Transverse colon (tissue), 4 donors: Measurements from ENCODE around the gene ARHGEF37. TPM values are rescaled to one million over a fixed set of nuclear protein-coding genes. Genes with fewer than 3 reads are reported as not detected.
A peak's percentile ranks its signal among the peaks of the same experiment; 100 is the strongest.
"Not testable (repeated sequence)": the region's sequence is repeated elsewhere in the genome, so short reads cannot be mapped to it uniquely, and the experiment has no call there.

Source experiments
- DNase-seq: peaks from one replicate; pipeline ENCODE4 v3.0.0-alpha.2; 2019
- H3K27ac ChIP-seq, 4 donors: fragments of 200-600 bp; sonication (generic); 2 replicates each; pipeline ENCODE4 v1.5.1; 2016 to 2018; ENCODE audit warnings: inconsistent platforms in 4 of 4
- H3K27me3 ChIP-seq: fragments of 200-600 bp; sonication (generic); 2 replicates; pipeline ENCODE4 v1.5.1; 2017; ENCODE audit warnings: inconsistent platforms
- H3K36me3 ChIP-seq, 4 donors: fragments of 200-600 bp; sonication (generic); 2 replicates each; pipeline ENCODE4 v1.5.1; 2017 to 2019; ENCODE audit warnings: inconsistent platforms in 4 of 4
- H3K4me1 ChIP-seq, 4 donors: fragments of 200-600 bp; sonication (generic); 2 replicates each; pipeline ENCODE4 v1.5.1; 2017 to 2020; ENCODE audit warnings: inconsistent platforms in 4 of 4
- H3K4me3 ChIP-seq, 4 donors: fragments of 200-600 bp; sonication (generic); 1 replicate in 1 of 4; 2 replicates in 3 of 4; pipeline versions ENCODE4 v1.5.1 to v1.6.1; 2017 to 2019; ENCODE audit warnings: inconsistent platforms in 4 of 4
- H3K9me3 ChIP-seq, 2 donors: fragments of 200-600 bp; sonication (generic); 2 replicates each; pipeline ENCODE4 v1.5.1; 2017 to 2019; ENCODE audit warnings: inconsistent platforms in 2 of 2
- CTCF ChIP-seq, 5 experiments: fragments of 200-600 bp in 3 of 5; fragments of 450-650 bp in 2 of 5; sonication (generic) in 3 of 5; IDR thresholded peaks; 1 replicate in 2 of 5; 2 replicates in 3 of 5; pipeline ENCODE4 v1.5.1; 2016 to 2017; ENCODE audit warnings: antibody characterized with exemption in 5 of 5, inconsistent platforms in 3 of 5, mild to moderate bottlenecking in 2 of 5, moderate library complexity in 1 of 5
- EP300 ChIP-seq: sonication (generic); formaldehyde crosslinking; IDR thresholded peaks from one replicate; pipeline ENCODE4 v1.6.1; 2017; ENCODE audit warnings: antibody characterized with exemption, low read depth
- POLR2A ChIP-seq: fragments of 450-650 bp; IDR thresholded peaks from one replicate; pipeline ENCODE4 v1.6.1; 2016; ENCODE audit warnings: antibody characterized with exemption, mild to moderate bottlenecking, moderate library complexity
- POLR2AphosphoS5 ChIP-seq, 3 donors: sonication (generic); formaldehyde crosslinking; IDR thresholded peaks; one replicate each; pipeline ENCODE4 v1.6.1; 2016; ENCODE audit warnings: antibody characterized with exemption in 3 of 3
- WGBS, 2 donors: methylation state at CpG; one replicate each; pipeline ENCODE4 v1.1.5; 2018; ENCODE audit warnings: low coverage in 1 of 2; 5-methylcytosine and 5-hydroxymethylcytosine counted together
- in situ Hi-C, 4 donors: fragments of 200-750 bp; cut with MboI; loops; one replicate each; pipeline versions ENCODE4 v1.15.0 to v1.15.1; 2017; ENCODE audit warnings: low sequenced_read_pairs in 3 of 4, low pct_ligation_motif_present in 1 of 4, low pct_unique_long_range_greater_than_20kb in 1 of 4
- intact Hi-C: fragments of 100-400 bp; cut with DNase I; formaldehyde crosslinking; loops from one replicate; pipeline ENCODE4 v1.15.1; 2023; ENCODE audit warnings: low total_unique reads
- total RNA-seq, 4 donors: library from RNA; depleted of rRNA; stranded (reverse); fragments of >200 nt; gene quantifications; one replicate each; pipeline ENCODE4 v1.1.0, GENCODE V29; 2016

Gene ARHGEF37
- total RNA-seq, 4 donors from 2014 or later, result 14.2 to 27.5 (median 21.7) TPM

- no peak overlapping the region for H3K4me3 ChIP-seq
- H3K27ac ChIP-seq, result no peak overlapping the region
- 82% methylated on average over 2 of the region's 2 CpGs for WGBS, 2 donors
- no peaks in the 10 kb centered on the region for H3K27me3 ChIP-seq
- intact Hi-C loops (no loop called here), in situ Hi-C loops (no loop called here)
- no peaks in the 10 kb centered on the region for H3K9me3 ChIP-seq
- no peak for TF ChIP-seq POLR2AphosphoS5 (IDR thresholded peaks at IDR 0.05)
- TF ChIP-seq POLR2A, result no peak
- TF ChIP-seq EP300, result no peak
- no peak for TF ChIP-seq CTCF (IDR thresholded peaks at IDR 0.05)
- no peaks in the 10 kb centered on the region for H3K36me3 ChIP-seq
- peaks cover 0 to 7% (median 0%) of the 10 kb centered on the region in 4 donors for H3K4me1 ChIP-seq
- DNase-seq, result no peak
Measured at GRCh38 chr5:149593370-149593769, 12.1 kb downstream of the ARHGEF37 start.

- peaks cover 0 to 7% (median 0%) of the 10 kb centered on the region in 4 donors for H3K4me1 ChIP-seq
- TF ChIP-seq CTCF (IDR thresholded peaks at IDR 0.05) (no peak), POLR2A (no peak), POLR2AphosphoS5 (IDR thresholded peaks at IDR 0.05) (no peak), EP300 (no peak)
- no peaks in the 10 kb centered on the region for H3K36me3 ChIP-seq
- no peak overlapping the region for H3K4me3 ChIP-seq
- DNase-seq, result no peak
- intact Hi-C loops, result no loop called here
- H3K27me3 ChIP-seq, result no peaks in the 10 kb centered on the region
- no peak overlapping the region for H3K27ac ChIP-seq
- 44 to 75% methylated on average over 1 to 5 of the region's 5 CpGs for WGBS, 2 donors
- no peaks in the 10 kb centered on the region for H3K9me3 ChIP-seq
- in situ Hi-C loops, result no loop called here
Measured at GRCh38 chr5:149594206-149594895, 13.1 kb downstream of the ARHGEF37 start.

GRCh38 chr5:149595105-149595504, 13.8 kb downstream of the ARHGEF37 start:
- H3K27ac ChIP-seq, H3K4me1 ChIP-seq, intact Hi-C loops, H3K27me3 ChIP-seq, H3K4me3 ChIP-seq, in situ Hi-C loops, H3K9me3 ChIP-seq, H3K36me3 ChIP-seq, DNase-seq: not testable (repeated sequence)
- WGBS, 2 donors, result 90% methylated on average over 2 to 3 of the region's 3 CpGs

GRCh38 chr5:149596712-149597111, 15.4 kb downstream of the ARHGEF37 start:
- TF ChIP-seq EP300 (no peak), POLR2AphosphoS5 (IDR thresholded peaks at IDR 0.05) (no peak), POLR2A (no peak), CTCF (IDR thresholded peaks at IDR 0.05) (no peak)
- 71 to 91% methylated on average over 1 to 2 of the region's 2 CpGs for WGBS, 2 donors
- in situ Hi-C loops, result no loop called here
- H3K4me1 ChIP-seq, result peaks cover 0 to 7% (median 0%) of the 10 kb centered on the region in 4 donors
- no peak overlapping the region for H3K4me3 ChIP-seq
- H3K36me3 ChIP-seq, result peaks cover 0 to 8% (median 2%) of the 10 kb centered on the region in 4 donors
- no peaks in the 10 kb centered on the region for H3K9me3 ChIP-seq
- H3K27ac ChIP-seq, result peak overlapping the region in 3 of 4 donors; percentile 9 to 38 (median 34)
- H3K27me3 ChIP-seq, result no peaks in the 10 kb centered on the region
- intact Hi-C loops, result no loop called here
- no peak for DNase-seq

GRCh38 chr5:149597618-149598017, 16.3 kb downstream of the ARHGEF37 start:
- intact Hi-C loops (no loop called here), in situ Hi-C loops (no loop called here)
- WGBS, 2 donors, result 99% methylated on average over 7 of the region's 7 CpGs; no CpG with 5 or more reads in 1 of the 2 donors
- Histone ChIP-seq H3K4me1 (peaks cover 0 to 7% (median 0%) of the 10 kb centered on the region in 4 donors), H3K27me3 (no peaks in the 10 kb centered on the region), H3K36me3 (peaks cover 0 to 8% (median 2%) of the 10 kb centered on the region in 4 donors), H3K9me3 (no peaks in the 10 kb centered on the region), H3K4me3 (no peak overlapping the region), H3K27ac (peak overlapping the region in 2 of 4 donors; percentile 9 to 34)
- no peak for DNase-seq
- TF ChIP-seq CTCF (IDR thresholded peaks at IDR 0.05), result no peak
- TF ChIP-seq POLR2A, result no peak
- TF ChIP-seq POLR2AphosphoS5 (IDR thresholded peaks at IDR 0.05), result no peak
- no peak for TF ChIP-seq EP300

GRCh38 chr5:149598234-149598633, 16.9 kb downstream of the ARHGEF37 start:
- H3K4me3 ChIP-seq, H3K36me3 ChIP-seq, H3K27me3 ChIP-seq, H3K27ac ChIP-seq, intact Hi-C loops, DNase-seq, H3K4me1 ChIP-seq, in situ Hi-C loops, H3K9me3 ChIP-seq: not testable (repeated sequence)
- WGBS, 2 donors, result 87 to 94% methylated on average over 2 of the region's 2 CpGs
